ENCODE results near the gene ZNF429. TPM values are rescaled to one million over a fixed set of nuclear protein-coding genes. Genes with fewer than 3 reads are reported as not detected.

The ZNF429 gene
- polyA plus RNA-seq, 1 donor from 2014 or later, result 31.5 TPM

- Mint-ChIP-seq H3K27me3 (no peaks in the 10 kb centered on the region), H3K4me3 (peak overlapping the region; percentile 91 to 98 (median 94)), H3K36me3 (peaks cover 9% of the 10 kb centered on the region), H3K4me1 (peaks cover 4 to 7% (median 5%) of the 10 kb centered on the region in 3 donors), H3K9me3 (peaks cover 10 to 41% (median 29%) of the 10 kb centered on the region in 3 donors), H3K27ac (peak overlapping the region; percentile 52 to 90 (median 58))
Observed at GRCh38 chr19:21568816-21569493, 63.6 kb downstream of the ZNF429 start.

- Mint-ChIP-seq H3K9me3 (peaks cover 10 to 40% (median 27%) of the 10 kb centered on the region in 3 donors), H3K36me3 (peaks cover 9% of the 10 kb centered on the region), H3K4me1 (peaks cover 4 to 7% (median 4%) of the 10 kb centered on the region in 3 donors), H3K27me3 (no peaks in the 10 kb centered on the region), H3K27ac (peak overlapping the region; percentile 52 to 90 (median 58)), H3K4me3 (peak overlapping the region; percentile 91 to 98 (median 94))
Observed at GRCh38 chr19:21569494-21569865, 64.1 kb downstream of the ZNF429 start.

- peaks cover 10 to 37% (median 28%) of the 10 kb centered on the region in 3 donors for H3K9me3 Mint-ChIP-seq
- no peak overlapping the region for H3K27ac Mint-ChIP-seq
- H3K4me1 Mint-ChIP-seq, result peaks cover 2 to 7% (median 4%) of the 10 kb centered on the region in 3 donors
- H3K36me3 Mint-ChIP-seq, result peaks cover 4% of the 10 kb centered on the region
- H3K27me3 Mint-ChIP-seq, result no peaks in the 10 kb centered on the region
- H3K4me3 Mint-ChIP-seq, result no peak overlapping the region
Observed at GRCh38 chr19:21571316-21571715, 65.9 kb downstream of the ZNF429 start.

- H3K4me3 Mint-ChIP-seq, result peak overlapping the region in 1 of 4 donors; percentile 30
- peaks cover 2% of the 10 kb centered on the region for H3K36me3 Mint-ChIP-seq
- no peak overlapping the region for H3K27ac Mint-ChIP-seq
- H3K9me3 Mint-ChIP-seq, result peaks cover 14 to 37% (median 22%) of the 10 kb centered on the region in 3 donors
- no peaks in the 10 kb centered on the region for H3K27me3 Mint-ChIP-seq
- H3K4me1 Mint-ChIP-seq, result no peaks in the 10 kb centered on the region
Observed at GRCh38 chr19:21574607-21575006, 69.2 kb downstream of the ZNF429 start.

GRCh38 chr19:21576481-21576880, 71.1 kb downstream of the ZNF429 start:
- H3K9me3 Mint-ChIP-seq, result peaks cover 12 to 38% (median 34%) of the 10 kb centered on the region in 3 donors
- no peak overlapping the region for H3K4me3 Mint-ChIP-seq
- no peaks in the 10 kb centered on the region for H3K27me3 Mint-ChIP-seq
- no peaks in the 10 kb centered on the region for H3K4me1 Mint-ChIP-seq
- H3K36me3 Mint-ChIP-seq, result peaks cover 2% of the 10 kb centered on the region
- no peak overlapping the region for H3K27ac Mint-ChIP-seq

GRCh38 chr19:21580101-21580500, 74.7 kb downstream of the ZNF429 start:
- Mint-ChIP-seq H3K36me3 (no peaks in the 10 kb centered on the region), H3K27me3 (peaks cover under 1% of the 10 kb centered on the region), H3K4me1 (no peaks in the 10 kb centered on the region), H3K4me3 (no peak overlapping the region), H3K9me3 (peaks cover 7 to 40% (median 34%) of the 10 kb centered on the region in 3 donors), H3K27ac (no peak overlapping the region)

GRCh38 chr19:21580818-21581217, 75.4 kb downstream of the ZNF429 start:
- Mint-ChIP-seq H3K9me3 (peaks cover 7 to 42% (median 34%) of the 10 kb centered on the region in 3 donors), H3K27me3 (peaks cover 4% of the 10 kb centered on the region), H3K36me3 (no peaks in the 10 kb centered on the region), H3K4me3 (no peak overlapping the region), H3K4me1 (no peaks in the 10 kb centered on the region), H3K27ac (no peak overlapping the region)

- Mint-ChIP-seq H3K27me3 (peaks cover 4% of the 10 kb centered on the region), H3K27ac (peak overlapping the region in 1 of 3 donors; percentile 27), H3K9me3 (peaks cover 7 to 42% (median 27%) of the 10 kb centered on the region in 3 donors), H3K4me3 (no peak overlapping the region), H3K36me3 (no peaks in the 10 kb centered on the region), H3K4me1 (peaks cover 0 to under 1% (median 0%) of the 10 kb centered on the region in 3 donors)
Observed at GRCh38 chr19:21581646-21582240, 76.3 kb downstream of the ZNF429 start.

GRCh38 chr19:21584537-21584936, 79.1 kb downstream of the ZNF429 start:
- peaks cover 0 to 2% (median 0%) of the 10 kb centered on the region in 3 donors for H3K4me1 Mint-ChIP-seq
- H3K27ac Mint-ChIP-seq, result no peak overlapping the region

GRCh38 chr19:21585281-21585890, 80.0 kb downstream of the ZNF429 start:
- H3K27ac Mint-ChIP-seq, result no peak overlapping the region
- H3K4me1 Mint-ChIP-seq, result peaks cover 0 to 2% (median 0%) of the 10 kb centered on the region in 3 donors

More at GRCh38 chr19:21584537-21584936, 79.1 kb downstream of the ZNF429 start:
- peak overlapping the region in 1 of 4 donors; percentile 70 for H3K4me3 Mint-ChIP-seq
- peaks cover 4% of the 10 kb centered on the region for H3K27me3 Mint-ChIP-seq
- H3K9me3 Mint-ChIP-seq, result peaks cover 3 to 40% (median 21%) of the 10 kb centered on the region in 3 donors
- H3K36me3 Mint-ChIP-seq, result no peaks in the 10 kb centered on the region

GRCh38 chr19:21586311-21587116, 81.1 kb downstream of the ZNF429 start:
- H3K27me3 Mint-ChIP-seq, result peaks cover 4% of the 10 kb centered on the region
- H3K9me3 Mint-ChIP-seq, result peaks cover 2 to 37% (median 12%) of the 10 kb centered on the region in 3 donors
- H3K4me3 Mint-ChIP-seq, result no peak overlapping the region
- peaks cover 0 to 2% (median 0%) of the 10 kb centered on the region in 3 donors for H3K4me1 Mint-ChIP-seq
- H3K36me3 Mint-ChIP-seq, result no peaks in the 10 kb centered on the region
- no peak overlapping the region for H3K27ac Mint-ChIP-seq

More at GRCh38 chr19:21585281-21585890, 80.0 kb downstream of the ZNF429 start:
- H3K9me3 Mint-ChIP-seq, result peaks cover 2 to 38% (median 19%) of the 10 kb centered on the region in 3 donors
- H3K27me3 Mint-ChIP-seq, result peaks cover 4% of the 10 kb centered on the region
- H3K4me3 Mint-ChIP-seq, result peak overlapping the region in 1 of 4 donors; percentile 43
- no peaks in the 10 kb centered on the region for H3K36me3 Mint-ChIP-seq

GRCh38 chr19:21587117-21587461, 81.7 kb downstream of the ZNF429 start:
- no peaks in the 10 kb centered on the region for H3K36me3 Mint-ChIP-seq
- H3K4me3 Mint-ChIP-seq, result peak overlapping the region in 1 of 4 donors; percentile 47
- peaks cover 2 to 31% (median 7%) of the 10 kb centered on the region in 3 donors for H3K9me3 Mint-ChIP-seq
- peaks cover 4% of the 10 kb centered on the region for H3K27me3 Mint-ChIP-seq
- H3K27ac Mint-ChIP-seq, result no peak overlapping the region
- peaks cover 0 to 2% (median 0%) of the 10 kb centered on the region in 3 donors for H3K4me1 Mint-ChIP-seq

- Mint-ChIP-seq H3K4me1 (peaks cover 0 to 2% (median 0%) of the 10 kb centered on the region in 3 donors), H3K36me3 (no peaks in the 10 kb centered on the region), H3K27me3 (peaks cover 4% of the 10 kb centered on the region), H3K9me3 (peaks cover 2 to 29% (median 7%) of the 10 kb centered on the region in 3 donors), H3K27ac (no peak overlapping the region), H3K4me3 (peak overlapping the region in 2 of 4 donors; percentile 47 to 50)
Observed at GRCh38 chr19:21587549-21587948, 82.1 kb downstream of the ZNF429 start.

- no peak overlapping the region for H3K4me3 Mint-ChIP-seq
- peaks cover 2 to 28% (median 7%) of the 10 kb centered on the region in 3 donors for H3K9me3 Mint-ChIP-seq
- no peak overlapping the region for H3K27ac Mint-ChIP-seq
- H3K4me1 Mint-ChIP-seq, result peaks cover 0 to 2% (median 0%) of the 10 kb centered on the region in 3 donors
- peaks cover 4% of the 10 kb centered on the region for H3K27me3 Mint-ChIP-seq
- H3K36me3 Mint-ChIP-seq, result no peaks in the 10 kb centered on the region
Observed at GRCh38 chr19:21588065-21588601, 82.7 kb downstream of the ZNF429 start.
